Gastrocnemius medialis (tissue), 4 donors: ENCODE data around the gene RFX7.

Experiments used
- POLR2A ChIP-seq, 2 donors: fragments of 450-650 bp; IDR thresholded peaks; one replicate each; pipeline ENCODE4 v1.6.1; 2017; ENCODE audit warnings: antibody characterized with exemption in 2 of 2, mild to moderate bottlenecking in 2 of 2, moderate library complexity in 2 of 2
- TF ChIP-seq, protein P1 (sequence below), 5 experiments: fragments of 450-650 bp in 3 of 5; fragments of 200-600 bp in 2 of 5; sonication (generic) in 2 of 5; IDR thresholded peaks in 4 of 5; conservative IDR thresholded peaks in 1 of 5; 1 replicate in 4 of 5; 2 replicates in 1 of 5; pipeline ENCODE4 v1.5.1; 2016 to 2019; ENCODE audit warnings: antibody characterized with exemption in 5 of 5, mild to moderate bottlenecking in 3 of 5, moderate library complexity in 3 of 5

GRCh38 chr15:56064152-56064551 lies 179.5 kb downstream of the RFX7 start:
- TF ChIP-seq, protein P1, sequence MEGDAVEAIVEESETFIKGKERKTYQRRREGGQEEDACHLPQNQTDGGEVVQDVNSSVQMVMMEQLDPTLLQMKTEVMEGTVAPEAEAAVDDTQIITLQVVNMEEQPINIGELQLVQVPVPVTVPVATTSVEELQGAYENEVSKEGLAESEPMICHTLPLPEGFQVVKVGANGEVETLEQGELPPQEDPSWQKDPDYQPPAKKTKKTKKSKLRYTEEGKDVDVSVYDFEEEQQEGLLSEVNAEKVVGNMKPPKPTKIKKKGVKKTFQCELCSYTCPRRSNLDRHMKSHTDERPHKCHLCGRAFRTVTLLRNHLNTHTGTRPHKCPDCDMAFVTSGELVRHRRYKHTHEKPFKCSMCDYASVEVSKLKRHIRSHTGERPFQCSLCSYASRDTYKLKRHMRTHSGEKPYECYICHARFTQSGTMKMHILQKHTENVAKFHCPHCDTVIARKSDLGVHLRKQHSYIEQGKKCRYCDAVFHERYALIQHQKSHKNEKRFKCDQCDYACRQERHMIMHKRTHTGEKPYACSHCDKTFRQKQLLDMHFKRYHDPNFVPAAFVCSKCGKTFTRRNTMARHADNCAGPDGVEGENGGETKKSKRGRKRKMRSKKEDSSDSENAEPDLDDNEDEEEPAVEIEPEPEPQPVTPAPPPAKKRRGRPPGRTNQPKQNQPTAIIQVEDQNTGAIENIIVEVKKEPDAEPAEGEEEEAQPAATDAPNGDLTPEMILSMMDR (IDR thresholded peaks at IDR 0.05 in 4 of 5, conservative IDR thresholded peaks at IDR 0.05 in 1 of 5), result no peak
- no peak for TF ChIP-seq POLR2A (IDR thresholded peaks at IDR 0.05)
